HG02870 (cell line): Measurements from ENCODE around the gene PTPRR.

Experiments used
- ATAC-seq: cut with Tn5 transposase; IDR thresholded peaks from one replicate; pipeline ENCODE4 v1.9.1; 2021; ENCODE audit warnings: mild to moderate bottlenecking, moderate library complexity; ENCODE audit not compliant: unreplicated experiment

The PTPRR gene

GRCh38 chr12:70615174-70615866 is 305.2 kb downstream of the PTPRR start:
- no peak for ATAC-seq

DNA sequence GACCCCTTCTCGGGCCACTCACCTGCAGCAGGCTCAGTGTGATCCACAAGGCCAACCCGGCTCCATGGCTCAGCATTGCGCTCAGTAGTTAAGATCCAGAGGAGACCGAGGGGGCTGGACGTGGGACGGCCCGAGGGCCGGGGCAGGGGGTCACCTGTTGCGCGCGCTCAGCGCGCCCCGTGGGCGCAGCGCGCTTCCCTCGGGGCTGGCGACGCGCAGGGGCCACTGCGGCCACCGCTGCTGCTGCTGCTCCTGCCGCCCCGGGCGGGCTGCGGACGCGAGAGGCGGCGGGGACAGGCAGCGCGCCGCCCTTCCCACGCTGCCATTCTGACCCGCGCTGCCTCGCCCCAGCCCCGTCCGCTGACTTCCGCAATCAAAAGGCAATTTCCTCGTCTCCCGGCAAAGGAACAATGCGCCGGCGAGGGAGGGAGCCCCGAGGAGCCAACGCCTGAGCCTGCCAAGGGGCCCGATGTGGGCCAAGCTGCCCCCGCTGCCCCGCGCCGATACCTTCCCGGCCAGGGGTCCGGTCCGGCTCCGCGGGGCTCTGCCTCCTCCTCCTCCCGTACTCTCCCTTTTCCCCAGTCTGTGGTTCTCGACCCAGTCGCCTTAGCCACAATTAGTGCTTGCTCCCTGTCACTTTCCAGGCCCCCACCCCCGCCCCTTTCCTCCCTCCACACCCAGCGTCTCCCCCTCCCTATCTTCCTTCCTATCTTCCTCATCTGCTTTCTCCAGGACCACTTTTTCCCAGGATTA is 310.6 kb downstream of the PTPRR start:
- ATAC-seq = no peak

DNA sequence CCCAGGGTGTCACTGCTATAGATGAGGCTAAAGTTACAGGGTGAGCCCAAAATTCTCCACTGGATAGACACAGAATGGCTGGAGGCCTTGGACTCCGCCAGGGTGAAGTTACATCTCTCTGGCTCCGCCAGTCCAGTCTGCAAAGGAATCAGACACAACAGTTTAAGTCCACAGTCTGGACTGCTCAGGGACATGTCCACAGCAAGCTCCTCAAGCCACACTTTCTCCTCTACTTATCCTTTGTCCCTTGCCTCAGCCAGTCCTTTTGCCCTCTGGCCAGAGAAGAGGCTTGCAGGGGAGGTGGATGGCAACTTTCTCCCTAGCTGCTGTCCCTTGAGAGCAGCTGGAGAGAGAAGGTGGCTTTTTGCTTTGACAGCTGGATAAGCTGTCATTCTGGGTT is 311.3 kb downstream of the PTPRR start:
- ATAC-seq = no peak

DNA sequence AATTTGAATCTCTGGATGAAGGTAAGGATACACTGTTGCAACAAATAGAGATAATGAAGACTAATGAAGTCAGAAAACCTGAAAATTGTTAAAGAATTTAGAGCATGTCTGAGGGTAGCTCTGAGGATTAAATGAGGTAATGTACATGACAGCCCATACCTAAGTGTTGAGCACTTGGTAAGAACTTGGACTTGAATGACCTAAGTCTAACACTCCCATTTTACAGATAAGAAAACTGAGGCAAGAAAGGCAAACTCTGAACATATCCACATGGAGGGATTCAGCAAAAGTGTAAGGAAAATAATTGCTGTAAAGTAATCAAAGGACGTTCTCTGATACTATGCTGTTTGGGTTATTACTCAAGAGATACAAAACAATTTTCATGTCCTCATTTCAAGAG is 312.4 kb downstream of the PTPRR start:
- no peak for ATAC-seq

DNA sequence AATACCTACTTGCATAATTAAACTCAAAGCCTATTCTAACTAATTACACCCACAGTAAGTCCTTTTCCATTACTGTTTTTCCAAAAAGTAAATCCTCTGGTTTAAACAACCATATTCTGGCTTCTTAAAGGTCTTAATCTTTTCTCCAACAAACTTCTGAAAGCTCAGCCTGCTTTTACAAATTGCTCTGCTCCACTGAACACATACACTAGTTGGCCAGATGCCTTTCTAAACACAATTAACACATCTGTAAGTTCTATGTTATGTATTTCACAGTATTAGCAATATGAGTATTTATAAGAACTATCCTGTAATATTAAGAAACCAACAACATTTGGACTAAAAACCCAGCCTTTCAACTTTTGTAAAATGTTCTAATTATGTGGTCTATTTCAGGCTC is 313.4 kb downstream of the PTPRR start:
- ATAC-seq = no peak

DNA sequence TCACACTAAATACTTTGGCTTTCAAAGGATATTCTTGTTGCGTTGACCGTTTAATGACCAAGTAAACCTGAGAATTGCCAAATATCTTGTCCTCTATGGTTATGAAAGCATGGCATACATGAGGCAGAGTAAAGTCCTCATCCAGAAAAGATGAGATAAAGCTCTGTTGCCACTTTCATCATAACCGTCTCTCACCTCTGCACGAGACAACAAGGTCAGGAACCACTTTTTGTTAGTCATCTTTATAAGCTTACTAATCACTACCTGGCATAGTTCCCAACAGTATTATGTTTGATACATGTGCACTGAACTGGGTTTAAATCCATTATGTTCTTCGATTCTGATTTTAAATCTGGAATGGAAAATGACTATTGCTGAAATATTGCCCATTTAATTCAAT is 314.6 kb downstream of the PTPRR start:
- ATAC-seq = no peak

DNA sequence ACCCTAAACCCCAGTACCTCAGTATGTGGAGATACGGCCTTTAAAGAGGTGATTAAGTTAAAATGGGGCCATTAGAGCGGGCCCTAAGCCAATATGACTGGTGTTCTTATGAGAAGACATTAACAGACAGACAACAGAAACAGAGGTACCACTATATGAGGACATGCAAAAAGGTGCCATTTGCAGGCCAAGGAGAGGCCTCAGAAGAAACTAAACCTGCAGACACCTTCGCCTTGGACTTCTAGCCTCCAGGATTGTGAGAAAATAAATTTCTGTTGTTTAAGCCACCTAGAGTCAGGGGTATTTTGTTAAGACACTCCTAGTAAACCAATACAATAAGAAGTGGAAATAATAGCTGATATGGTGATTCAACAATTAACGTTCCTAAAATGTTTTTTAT is 315.9 kb downstream of the PTPRR start:
- no peak for ATAC-seq

GRCh38 chr12:70603044-70603443 is 317.5 kb downstream of the PTPRR start:
- no peak for ATAC-seq

DNA sequence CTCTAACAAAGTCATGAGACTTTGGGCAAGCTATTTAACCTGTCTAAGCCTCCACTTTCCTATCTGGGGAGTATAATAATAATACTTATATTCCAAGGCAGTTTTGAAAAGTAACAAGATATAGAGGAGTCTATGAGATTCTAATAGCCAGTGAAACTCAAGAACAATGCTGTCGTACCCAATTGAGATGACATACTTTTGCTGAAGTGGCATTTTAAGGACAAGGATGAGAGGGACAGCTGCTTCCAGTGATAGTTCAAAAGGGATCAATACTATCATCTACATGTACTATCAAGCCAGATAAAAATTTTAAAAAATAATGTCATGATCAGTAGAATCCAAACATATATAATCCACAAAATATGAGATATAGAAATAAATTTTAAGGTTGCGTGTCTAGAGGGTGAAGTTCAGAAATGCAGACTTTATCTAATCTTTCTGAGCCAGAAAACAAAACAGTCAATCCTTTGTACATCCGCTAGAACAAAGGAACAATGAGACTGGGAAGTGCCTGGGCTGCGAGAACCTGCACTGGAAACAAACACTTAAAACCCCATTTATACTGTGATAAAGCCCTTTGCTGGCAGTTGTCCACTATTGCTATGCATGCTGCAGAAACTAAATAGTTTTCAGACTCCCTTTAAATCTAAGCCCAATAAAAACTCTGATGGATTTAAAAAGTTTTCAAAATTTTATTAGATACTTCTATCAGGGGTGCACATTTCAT is 321.9 kb downstream of the PTPRR start:
- no peak for ATAC-seq

DNA sequence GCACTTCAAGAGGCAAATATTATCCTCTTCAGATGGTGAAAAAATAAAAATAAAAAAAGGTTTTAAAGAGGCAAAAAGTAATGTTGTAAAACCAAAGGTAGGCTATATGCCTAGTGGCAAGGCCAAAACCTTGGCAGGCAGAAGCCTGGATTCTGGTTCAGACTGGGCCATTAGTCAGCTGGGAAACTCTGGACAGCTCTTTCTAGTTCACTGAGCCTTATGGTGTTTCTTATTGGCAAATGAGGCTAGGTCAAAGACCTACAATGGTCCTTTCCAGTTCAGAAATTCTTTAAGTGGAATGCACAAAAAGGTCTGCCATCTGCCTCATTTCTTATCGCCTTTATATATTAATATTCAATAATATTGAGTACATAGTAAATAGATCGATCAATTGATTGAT is 327.9 kb downstream of the PTPRR start:
- no peak for ATAC-seq

- no peak for ATAC-seq
Observed at GRCh38 chr12:70590549-70591226, 329.9 kb downstream of the PTPRR start.

GRCh38 chr12:70590051-70590450 is 330.5 kb downstream of the PTPRR start:
- peak; percentile 94 for ATAC-seq
